CD4-positive, alpha-beta T cell treated with Interleukin-6 at 100 ng/mL for 8 hours (primary cell): Measurements from ENCODE around the gene LRP11.
"Not testable (repeated sequence)": the region's sequence is repeated elsewhere in the genome, so short reads cannot be mapped to it uniquely, and the experiment has no call there.

Experiments
- DNase-seq: peaks from one replicate; pipeline ENCODE4 v3.0.0-alpha.2; 2020; ENCODE audit warnings: mixed read lengths, low spot score

The LRP11 gene

DNA sequence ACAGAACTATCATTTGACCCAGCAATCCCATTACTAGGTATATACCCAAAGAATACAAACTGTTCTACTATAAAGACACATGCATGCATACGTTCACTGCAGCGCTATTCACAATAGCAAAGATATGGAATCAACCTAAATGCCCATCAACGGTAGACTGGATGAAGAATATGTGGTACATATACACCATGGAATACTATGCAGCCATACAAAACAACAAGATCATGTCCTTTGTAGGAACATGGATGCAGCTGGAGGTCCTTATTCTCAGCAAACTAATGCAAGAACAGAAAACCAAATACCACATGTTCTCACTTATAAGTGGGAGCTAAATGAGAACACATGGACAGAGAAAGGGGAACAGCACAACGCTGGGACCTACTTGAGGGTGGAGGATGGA, 15.8 kb downstream of the LRP11 start:
- not testable (repeated sequence) for DNase-seq

DNA sequence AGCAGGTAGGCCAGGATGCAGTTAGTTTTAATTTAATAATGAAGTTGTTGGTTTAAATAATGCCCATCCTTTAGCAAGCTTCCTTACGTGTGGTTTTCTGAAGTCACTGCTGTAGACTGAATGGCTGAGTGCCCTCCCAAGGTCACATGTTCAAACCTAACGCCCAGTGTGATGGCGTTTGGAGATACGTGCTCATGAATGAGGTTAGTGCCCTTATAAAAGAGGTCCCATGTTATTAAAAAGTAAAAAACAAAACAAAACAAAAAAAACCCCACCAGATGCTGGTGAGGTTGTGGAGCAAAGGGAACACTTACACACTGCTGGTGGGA, 16.3 kb downstream of the LRP11 start:
- DNase-seq = no peak

DNA sequence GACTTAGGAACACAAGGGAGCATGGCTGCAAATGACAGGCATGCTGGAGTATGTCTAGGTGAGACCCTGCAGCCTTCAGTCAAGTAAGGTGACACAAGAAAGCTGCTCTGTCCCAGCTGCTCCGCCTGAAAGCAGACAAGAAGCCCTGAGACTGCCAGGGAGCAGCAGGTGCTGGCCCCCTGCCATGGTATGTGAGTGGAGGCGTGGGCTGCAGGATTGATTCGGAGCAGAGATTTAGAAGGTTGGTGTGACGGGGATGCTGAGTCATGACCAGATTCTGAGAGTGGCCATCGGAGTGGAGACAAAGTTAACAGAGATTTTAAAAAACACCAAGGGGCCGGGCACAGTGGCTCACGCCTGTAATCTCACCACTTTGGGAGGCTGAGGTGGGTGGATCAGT, 17.8 kb downstream of the LRP11 start:
- DNase-seq = no peak

DNA sequence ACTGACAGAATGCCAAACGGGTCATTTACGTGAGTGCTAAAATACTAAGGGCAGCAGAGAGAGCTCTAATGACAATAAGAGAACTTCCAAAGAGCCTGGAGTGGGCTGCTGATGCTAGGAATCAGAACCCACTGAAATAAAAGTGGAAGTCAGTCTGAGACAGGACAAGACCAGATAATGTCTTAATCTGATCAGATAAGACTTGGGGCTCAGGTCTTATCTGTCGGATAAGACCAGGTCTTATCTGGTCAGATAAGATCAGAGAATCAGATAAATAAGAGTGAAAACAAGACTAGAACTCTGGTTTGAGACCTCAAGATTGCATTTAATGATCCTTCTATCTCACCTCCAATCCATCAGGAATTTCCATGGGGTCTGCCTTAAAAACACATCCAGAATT, 18.6 kb downstream of the LRP11 start:
- DNase-seq = no peak

DNA sequence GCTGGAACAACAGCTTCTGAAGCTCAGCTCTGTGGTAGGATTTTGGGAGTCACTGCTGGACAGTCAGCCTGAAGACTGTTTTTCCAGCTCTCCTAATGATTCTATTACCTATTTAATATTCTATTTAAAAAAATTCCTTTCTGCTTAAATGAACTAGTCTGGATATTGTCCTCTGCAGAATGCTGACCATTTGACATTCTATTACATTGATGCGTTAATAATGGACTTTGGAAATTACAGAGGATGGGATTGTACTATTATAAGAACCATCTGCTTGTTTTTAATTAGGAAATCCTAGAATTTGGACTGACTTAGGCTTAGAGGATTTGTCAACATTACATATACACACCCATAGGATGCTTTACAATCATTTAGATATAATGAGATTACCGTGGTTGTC, 19.7 kb downstream of the LRP11 start:
- no peak for DNase-seq

DNA sequence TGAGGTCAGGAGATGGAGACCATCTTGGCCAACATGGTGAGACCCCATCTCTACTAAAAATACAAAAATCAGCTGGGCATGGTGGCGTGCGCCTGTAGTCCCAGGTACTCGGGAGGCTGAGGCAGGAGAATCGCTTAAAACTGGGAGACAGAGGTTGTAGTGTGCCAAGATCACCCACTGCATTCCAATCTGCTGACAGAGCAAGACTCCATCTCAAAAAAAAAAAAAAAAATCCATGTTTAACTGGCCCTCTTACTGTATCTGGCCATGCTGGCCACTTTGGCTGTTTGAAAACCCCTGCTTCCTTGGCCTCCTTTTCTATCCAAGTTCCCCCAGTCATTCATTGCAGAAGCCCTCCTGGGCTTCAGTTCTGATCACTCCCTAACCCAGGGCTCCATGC, 20.1 kb downstream of the LRP11 start:
- not testable (repeated sequence) for DNase-seq

DNA sequence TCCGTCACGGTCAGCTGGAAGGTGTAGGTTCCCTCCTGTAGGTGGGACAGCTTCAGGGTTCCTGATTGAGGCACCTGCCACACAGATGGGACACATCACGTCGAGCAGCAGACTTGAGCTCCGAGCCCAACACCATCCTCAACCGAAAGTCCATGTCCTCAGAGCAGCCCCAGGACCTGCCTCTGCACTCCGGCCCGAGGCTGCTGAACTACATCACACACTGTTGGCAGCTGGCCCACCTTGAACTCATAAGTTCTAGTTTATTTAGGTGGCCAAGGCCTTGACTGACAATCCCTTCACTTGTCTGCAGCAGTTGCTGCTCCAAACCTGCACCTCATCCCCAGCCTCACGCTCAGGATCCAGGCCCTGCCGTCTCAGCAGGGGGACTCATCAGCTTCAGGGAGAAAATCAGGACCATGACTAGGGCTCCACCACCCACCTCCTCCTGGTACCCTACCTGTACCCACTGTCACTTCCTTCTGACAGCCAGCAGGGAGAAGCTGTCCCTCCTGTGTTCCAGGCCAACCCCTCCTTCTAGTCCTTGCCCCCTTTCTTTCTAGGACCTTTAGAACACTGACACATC, 21.0 kb downstream of the LRP11 start:
- no peak for DNase-seq

DNA sequence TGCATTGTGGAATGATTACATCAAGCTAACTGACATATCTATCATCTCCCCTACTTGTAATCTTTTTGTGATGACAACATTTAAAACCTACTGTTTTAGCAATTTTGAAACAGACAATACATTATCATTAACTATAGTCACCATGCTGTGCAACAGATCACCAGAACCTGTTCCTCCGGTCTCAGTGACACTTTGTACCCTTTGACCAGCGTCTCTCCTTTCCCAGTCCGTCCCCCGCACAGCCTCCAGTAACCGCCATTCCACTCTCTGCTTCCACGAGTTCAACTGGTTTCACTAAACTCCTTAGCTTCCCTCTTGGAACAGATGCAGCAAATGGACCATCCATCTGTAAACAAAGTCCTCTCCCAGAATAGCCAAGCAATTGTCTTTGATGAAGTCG, 21.8 kb downstream of the LRP11 start:
- no peak for DNase-seq

DNA sequence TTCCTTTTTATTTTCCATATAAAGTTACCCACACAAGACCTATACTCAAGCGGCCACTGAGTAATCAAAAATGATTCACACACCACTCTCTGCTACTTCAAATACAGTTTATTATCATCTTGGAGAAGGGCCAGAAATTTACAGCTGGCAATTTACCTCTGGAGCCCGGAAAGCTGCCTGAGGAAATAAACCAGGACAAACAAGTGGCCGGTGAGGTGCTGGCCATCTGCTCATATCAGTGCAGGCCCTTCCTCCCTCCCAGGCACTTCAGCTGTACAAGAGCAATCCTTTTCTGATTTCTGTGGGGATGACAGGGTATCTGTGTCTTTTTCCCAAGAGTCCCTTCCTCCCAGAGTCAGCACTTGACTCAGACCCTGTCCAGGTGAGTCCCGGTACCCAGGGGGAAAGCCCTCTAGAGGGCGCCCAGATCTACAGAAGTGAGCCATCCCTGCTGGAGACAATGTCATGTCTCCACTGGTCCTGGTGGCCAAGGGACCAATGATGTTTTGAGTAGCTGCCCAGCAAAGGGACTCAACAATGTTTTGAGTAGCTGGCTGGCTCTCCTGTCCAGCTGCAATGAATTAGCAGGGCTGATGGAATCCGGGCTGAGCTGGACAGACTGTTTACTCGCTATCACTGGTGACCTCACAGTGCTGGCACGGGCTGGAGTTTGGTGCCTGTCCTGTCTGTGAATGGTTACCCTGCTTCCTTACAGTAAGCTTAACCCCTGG, 23.6 kb downstream of the LRP11 start:
- DNase-seq = peak; percentile 32

DNA sequence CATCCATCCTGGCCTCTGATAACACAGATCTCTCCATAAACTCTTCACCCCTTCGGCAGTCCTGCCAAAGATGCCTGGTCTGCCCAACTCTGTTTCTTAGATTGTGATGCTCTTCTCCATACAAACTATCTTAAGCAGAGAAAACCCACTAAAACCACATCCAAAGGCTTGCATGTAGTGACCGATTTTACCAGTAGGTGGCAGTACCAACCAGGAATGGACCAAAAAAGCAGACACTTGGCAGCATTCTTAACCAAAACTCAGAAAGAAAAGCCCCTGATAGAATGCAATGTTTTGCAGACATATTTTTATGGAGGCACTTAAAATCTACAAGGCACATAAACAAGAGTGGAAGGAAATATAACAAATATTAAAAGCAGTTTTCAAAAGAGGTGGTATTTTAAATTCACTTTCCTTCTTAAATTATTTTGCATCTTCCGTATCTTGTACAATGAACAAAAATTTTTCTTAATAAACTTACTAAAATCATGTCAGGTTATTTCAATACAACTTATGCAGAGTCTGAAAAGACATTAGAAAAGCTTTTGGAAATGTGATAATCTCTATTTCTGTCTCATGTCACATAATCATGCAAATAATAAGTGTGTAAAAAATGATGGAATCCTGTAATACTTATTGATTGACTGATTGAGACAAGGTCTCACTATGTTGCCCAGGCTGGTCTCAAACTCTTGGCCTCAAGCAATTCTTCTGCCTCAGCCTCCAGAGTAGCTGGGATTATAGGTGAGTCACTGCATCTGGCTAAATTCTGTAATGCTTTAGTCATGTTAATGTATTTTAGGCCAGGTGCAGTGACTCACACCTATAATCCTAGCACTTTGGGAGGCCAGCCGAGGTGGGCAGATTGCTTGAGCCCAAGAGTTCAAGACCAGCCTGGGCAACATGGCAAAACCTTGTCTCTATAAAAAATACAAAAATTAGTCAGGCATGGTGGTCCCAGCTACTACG, 29.4 kb downstream of the LRP11 start:
- DNase-seq = peak; percentile 64

DNA sequence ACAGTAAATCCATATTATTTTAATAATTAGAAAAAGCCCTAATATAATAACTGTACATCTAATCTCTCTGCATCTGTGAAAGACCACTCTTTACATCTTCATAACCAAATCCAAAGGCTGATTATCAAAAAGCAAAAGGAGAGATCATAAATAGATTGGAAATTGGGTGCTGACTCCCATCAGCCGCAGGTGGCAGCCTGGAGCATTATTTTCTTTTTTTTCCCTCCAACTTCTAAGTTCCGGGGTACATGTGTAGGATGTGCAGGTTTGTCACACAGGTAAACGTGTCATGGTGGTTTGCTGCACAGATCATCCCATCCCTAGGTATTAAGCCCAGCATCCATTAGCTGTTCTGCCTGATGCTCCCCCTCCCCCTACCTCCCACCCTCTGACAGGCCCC, 30.5 kb downstream of the LRP11 start:
- DNase-seq = no peak

DNA sequence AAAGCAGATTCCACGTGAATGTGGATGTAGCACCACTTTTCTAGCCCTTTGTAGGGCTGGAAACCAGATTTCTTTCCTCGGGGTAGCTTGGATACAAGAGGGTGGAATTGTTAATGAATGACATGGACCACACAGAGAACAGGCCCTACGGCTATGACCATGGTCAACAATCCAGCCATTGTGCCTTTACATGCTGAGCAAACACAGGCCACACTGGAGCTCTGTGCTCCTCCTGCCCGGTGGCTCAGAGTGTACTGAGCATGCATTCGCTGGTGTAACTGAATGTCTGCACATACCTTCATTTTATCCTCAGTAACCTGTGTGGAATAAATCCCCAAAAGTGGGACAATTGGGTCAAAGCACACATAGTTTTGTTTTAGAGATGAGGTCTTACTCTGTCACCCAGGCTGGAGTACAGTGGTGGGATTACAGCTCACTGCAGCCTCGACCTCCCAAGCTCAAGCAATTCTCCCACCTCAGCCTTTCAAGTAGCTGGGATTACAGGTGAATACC, 32.8 kb downstream of the LRP11 start:
- DNase-seq = no peak

DNA sequence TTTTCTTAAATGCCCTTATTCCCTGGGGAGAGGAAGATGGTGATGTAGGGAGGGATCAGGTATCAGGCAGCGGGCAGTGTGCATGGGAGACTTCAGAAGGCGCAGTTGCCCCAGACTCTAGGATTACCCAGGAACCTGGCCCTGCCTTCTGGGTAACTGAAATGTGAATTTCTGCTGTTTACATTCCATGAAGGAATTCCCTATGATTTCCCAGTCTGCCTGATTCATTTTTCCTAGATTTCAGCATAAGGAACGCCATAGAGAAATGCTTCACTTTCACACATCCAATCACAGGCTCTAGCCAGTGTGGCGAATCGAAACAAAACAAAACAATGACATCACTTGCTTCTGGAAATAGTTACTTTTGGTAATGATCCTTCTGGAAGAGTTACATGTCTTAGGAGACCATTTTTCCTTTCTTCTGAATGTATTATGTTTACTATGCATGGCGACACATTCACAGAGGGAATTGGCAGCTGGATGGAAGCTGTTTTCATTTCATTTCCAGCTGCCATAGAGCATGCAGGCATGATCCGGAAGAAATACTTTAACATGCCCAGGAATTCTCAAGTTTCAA, 33.3 kb downstream of the LRP11 start:
- no peak for DNase-seq

DNA sequence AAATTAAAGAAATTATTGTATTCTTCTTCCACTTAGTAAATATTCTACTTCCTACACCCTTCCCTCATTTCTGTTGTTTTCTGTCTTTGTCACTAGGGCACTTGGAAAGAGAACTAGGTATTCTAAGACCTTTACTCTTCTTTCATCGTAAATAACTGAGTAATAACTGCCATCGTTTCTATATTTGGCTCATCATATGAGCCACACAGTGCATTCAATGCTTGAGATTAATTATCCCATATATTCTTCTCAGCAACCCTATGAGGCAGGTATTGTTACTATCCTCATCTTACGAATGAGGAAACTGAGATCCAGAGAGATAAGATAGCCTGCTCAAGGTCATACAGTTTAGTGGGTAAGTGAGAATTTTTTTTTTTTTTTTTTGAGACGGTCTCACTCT, 38.9 kb downstream of the LRP11 start:
- DNase-seq = no peak

DNA sequence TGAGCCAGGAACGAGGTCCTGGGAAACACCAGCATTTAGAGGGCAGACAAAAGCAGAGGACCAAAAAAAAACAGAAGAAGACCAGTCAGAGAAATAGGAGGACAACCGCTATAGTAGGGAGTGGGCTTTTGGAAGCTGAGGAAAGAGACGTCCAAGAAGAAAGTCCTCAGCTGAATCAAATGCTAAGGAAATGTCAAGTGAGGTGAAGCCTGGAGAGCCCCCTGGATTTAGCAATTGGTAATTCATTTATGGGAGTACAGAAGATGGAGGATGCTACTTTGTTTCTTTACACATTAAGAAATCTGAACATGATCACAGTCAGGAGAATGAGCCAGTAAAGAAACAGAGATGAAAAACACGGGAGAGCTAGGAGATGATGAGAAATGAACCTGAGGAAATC, 41.1 kb downstream of the LRP11 start:
- no peak for DNase-seq

DNA sequence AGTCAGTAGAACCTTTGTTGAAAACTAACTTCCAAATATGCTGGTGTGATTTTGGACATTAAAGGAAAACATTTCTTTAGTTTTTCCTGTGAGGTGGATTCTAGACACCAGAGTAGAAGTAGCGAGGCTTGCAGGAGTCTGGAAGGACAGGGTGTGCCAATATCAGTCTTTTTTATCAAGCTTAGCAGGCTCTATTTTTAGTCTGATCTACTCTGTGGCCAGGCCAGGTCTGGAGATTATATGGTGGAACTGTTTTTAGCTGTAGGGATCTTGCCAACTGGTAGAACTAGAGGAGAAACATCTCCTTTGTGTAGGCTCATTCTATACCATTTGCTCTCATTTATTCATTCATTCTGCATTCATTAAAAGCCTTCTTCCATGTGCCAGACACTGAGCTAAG, 42.7 kb downstream of the LRP11 start:
- no peak for DNase-seq

DNA sequence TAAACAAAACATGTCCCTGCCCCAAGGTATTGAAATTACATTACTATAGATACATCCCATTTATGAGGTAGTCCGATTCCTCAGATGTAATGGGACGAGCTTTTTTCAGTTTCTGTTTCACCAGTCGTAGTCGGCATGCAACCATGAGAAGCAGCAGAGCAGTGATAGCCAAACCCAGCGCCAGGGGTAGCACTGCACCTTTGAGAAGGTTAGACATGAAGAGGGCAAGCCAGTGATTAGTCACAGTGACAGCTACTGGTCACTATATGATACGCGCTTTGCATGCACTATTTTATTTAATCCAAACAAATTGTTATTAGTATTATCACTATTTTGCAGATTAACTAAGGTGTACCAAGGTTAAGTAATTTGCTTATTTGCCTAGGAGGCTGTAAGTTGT, 43.7 kb downstream of the LRP11 start:
- no peak for DNase-seq

DNA sequence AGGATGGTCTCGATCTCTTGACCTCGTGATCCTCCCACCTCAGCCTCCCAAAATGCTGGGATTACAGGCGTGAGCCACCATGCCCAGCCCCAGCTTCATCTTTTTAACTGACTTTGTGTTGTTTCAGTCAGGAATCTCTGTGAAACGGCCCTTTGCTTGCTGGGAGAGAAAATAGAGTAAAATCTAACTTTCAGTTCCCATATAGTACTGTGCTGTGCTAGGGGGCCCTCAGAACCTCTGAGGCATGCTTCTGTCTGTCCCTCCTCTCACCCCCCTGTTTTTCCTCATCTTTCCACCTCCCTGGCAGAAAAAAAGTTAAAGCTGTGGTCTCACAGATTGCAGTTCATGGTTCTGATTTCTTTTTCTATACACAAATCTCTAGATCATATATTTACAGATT, 48.4 kb downstream of the LRP11 start:
- DNase-seq = no peak

DNA sequence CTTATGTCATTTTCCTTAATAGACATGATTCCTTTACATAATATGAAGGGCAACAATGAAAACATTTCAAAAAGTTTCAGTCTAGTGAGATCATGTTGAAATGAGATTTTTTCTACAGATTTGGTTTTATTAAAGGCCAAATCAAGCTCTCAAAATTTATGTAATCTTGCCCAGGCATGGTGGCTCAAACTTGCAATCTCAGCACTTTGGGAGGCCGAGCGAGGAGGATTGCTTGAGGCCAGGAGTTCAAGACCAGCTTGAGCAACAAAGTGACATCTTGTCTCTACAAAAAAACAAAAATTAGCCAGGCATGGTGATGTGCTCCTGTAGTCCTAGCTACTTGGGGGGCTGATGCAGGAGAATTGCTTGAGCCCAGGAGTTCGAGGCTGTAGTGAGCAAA, 50.8 kb downstream of the LRP11 start:
- DNase-seq = no peak

DNA sequence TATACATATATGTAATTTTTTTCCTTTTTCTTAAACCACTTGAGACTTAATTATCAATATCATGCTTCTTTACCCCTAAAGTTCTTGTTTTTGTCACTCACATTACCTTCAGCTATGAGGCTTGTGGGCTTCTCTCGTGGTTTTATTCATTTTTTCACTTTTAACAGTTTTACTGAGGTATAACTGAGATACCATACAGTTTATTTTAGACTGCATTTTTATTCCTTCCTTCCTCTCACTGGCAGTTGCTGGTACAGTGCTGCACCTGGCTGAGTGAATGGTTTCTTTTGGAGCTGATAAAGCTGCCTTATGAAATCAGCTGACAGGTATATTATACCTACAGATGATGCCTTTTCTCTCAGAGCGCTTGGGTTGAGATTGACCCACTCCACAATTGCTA, 54.4 kb downstream of the LRP11 start:
- no peak for DNase-seq

DNA sequence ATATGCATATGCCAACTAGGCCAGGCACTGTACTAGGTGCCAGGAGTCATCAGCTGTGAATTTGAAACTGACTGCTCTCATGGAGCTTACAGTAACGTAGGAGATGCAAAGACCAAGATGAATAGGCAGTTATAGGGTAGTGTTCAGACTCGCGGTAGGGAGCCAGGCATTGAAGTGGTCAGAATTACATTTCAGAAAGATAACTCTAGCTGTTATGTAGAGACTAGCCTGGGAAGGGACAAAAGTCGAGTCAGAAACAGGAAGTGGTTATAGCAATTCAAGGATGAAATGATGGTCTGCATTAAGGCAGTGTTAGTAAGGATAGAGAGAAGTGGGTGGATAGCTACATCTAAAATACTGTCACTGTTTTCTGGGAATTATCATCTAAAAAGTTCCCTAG, 58.0 kb downstream of the LRP11 start:
- DNase-seq = no peak

DNA sequence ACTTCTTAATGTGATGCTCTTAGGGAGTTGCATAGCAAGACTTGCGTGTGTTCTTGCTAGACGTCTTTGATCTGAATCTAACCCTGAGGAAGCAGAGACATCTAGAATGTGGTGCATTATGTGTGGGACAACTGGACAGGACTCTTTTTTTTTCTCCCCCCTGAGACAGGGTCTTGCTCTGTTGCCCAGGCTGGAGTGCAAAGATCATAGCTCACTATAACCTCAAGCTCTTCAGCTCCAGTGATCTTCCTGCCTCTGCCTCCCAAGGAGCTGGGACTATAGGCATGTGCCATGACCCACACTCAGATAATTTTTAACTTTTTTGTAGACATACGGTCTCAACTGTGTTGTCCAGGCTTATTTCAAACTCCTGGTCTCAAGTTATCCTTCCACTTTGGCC, 80.6 kb downstream of the LRP11 start:
- DNase-seq = no peak

DNA sequence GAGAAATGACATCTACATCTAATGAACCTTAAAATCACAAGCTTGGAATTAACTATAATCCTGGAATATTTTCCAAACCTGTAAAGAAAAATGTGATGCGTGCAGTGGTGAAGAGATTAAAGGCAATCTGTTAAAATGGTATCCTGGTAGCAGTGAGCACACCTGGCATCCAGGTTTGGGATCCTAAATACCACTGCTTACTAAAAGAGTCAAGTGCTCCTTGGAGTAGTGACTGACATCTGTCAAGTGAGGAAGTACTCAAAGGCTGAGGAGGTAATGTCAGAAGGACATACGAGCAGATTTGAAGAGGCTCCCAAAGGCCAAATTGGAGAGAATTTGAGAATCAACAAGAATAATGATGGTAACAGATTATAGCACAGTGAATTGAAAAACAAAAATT, 81.8 kb downstream of the LRP11 start:
- no peak for DNase-seq
